ENCODE measurements around the gene BORCS5. TPM values are rescaled to one million over a fixed set of nuclear protein-coding genes. Genes with fewer than 3 reads are reported as not detected.
A peak's percentile ranks its signal among the peaks of the same experiment; 100 is the strongest.

The BORCS5 gene
- total RNA-seq, 2 donors from 2014 or later = 5.6 to 18.4 TPM

DNA sequence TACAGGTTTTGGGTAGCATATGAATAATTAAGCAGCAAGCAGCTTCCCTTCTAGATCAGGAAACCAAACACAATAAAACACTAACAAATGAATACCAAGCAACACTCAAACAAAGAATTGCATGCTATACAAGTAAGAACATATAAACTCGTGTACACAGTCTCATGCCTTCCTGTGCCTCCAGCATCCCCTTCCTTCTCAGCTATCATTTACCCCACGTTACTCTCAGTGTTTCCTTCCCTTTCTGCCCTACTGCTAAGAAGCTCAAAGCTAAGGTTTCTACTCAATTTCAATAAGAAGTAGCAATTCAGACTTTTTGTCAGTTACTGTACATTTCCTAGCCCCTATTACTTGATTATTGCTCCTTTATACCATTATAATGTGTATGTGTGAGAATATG is 124.8 kb downstream of the BORCS5 start:
- peak overlapping the region in 1 of 4 donors; percentile 7 for H3K27ac ChIP-seq
- peaks cover 10 to 17% of the 10 kb centered on the region in 2 donors for H3K36me3 ChIP-seq (replicated peaks in 1 of 2; ENCODE audit: insufficient read depth in 1 of 2, low read depth in 2 of 2)
- ATAC-seq (no peak), DNase-seq (no peak)
- H3K9me3 ChIP-seq = no peaks in the 10 kb centered on the region
- WGBS, 2 donors = 53 to 70% methylated on average over 2 of the region's 2 CpGs
- TF ChIP-seq POLR2A (IDR thresholded peaks at IDR 0.05) = no peak
- TF ChIP-seq, protein P1, sequence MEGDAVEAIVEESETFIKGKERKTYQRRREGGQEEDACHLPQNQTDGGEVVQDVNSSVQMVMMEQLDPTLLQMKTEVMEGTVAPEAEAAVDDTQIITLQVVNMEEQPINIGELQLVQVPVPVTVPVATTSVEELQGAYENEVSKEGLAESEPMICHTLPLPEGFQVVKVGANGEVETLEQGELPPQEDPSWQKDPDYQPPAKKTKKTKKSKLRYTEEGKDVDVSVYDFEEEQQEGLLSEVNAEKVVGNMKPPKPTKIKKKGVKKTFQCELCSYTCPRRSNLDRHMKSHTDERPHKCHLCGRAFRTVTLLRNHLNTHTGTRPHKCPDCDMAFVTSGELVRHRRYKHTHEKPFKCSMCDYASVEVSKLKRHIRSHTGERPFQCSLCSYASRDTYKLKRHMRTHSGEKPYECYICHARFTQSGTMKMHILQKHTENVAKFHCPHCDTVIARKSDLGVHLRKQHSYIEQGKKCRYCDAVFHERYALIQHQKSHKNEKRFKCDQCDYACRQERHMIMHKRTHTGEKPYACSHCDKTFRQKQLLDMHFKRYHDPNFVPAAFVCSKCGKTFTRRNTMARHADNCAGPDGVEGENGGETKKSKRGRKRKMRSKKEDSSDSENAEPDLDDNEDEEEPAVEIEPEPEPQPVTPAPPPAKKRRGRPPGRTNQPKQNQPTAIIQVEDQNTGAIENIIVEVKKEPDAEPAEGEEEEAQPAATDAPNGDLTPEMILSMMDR (IDR thresholded peaks at IDR 0.05) = no peak
- no peaks in the 10 kb centered on the region for H3K27me3 ChIP-seq
- no peak overlapping the region for H3K4me3 ChIP-seq
- peaks cover 9% of the 10 kb centered on the region for H3K4me1 ChIP-seq
- intact Hi-C loops (cut with DNase I) = no loop called here

DNA sequence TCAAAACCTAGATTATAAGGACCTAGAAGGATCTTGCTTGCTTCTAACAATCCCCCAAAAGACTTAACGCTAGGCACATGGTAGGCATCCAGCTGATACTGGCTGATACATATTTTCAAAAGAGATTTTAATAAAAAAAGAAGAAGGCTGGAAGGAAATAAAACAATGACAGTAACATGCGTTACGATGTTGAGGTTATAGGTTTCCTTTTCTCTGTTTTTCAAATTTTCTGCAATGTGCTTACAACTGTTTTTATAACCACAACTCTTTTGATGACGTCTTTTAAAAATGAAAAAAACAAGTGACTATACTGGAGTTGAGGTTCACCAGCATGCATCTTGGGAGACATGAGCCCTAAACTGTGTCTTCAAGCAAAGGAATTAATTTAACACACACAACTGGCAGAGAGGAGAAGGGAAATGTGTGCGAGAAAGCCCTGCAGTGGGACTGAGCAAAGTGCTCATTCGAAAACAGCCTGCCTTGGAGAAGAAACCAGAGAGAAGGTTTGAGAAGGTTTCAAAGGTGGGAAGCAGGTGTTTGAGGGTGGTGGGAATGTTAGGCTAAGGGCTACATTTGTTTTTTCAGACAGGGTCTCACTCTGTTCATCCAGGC is 125.4 kb downstream of the BORCS5 start:
- WGBS, 2 donors = 84 to 91% methylated on average over 6 of the region's 6 CpGs
- Histone ChIP-seq H3K36me3 (replicated peaks in 1 of 2; ENCODE audit: insufficient read depth in 1 of 2, low read depth in 2 of 2) (peaks cover 4 to 10% of the 10 kb centered on the region in 2 donors), H3K27ac (peak overlapping the region in 1 of 4 donors; percentile 7)

DNA sequence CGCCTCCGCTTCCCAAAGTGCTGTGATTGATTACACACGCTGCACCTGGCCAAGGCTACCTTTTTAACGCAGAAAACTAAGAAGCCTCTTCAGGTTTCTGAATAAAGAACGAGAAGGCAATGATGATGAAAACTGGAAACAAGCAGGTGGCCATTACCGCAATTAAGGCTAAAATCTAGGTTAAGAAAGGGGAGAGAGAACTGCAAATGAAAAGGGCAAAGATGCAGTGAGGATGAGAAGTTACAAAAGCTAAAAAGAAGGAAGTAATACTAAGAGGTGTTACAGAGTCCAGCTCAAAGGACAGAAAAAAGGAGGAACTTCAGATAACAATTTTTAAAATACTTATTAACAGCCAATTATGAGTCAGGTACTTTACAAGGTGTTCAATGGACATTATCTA is 126.1 kb downstream of the BORCS5 start:
- 81 to 85% methylated on average over 6 of the region's 6 CpGs for WGBS, 2 donors
- Histone ChIP-seq H3K4me3 (no peak overlapping the region), H3K9me3 (no peaks in the 10 kb centered on the region), H3K27me3 (no peaks in the 10 kb centered on the region), H3K27ac (peak overlapping the region in 2 of 4 donors; percentile 2 to 8), H3K36me3 (replicated peaks in 1 of 2; ENCODE audit: insufficient read depth in 1 of 2, low read depth in 2 of 2) (peaks cover 0 to 5% of the 10 kb centered on the region in 2 donors), H3K4me1 (peaks cover 23% of the 10 kb centered on the region)
- TF ChIP-seq, protein P1 (IDR thresholded peaks at IDR 0.05) = no peak
- TF ChIP-seq POLR2A (IDR thresholded peaks at IDR 0.05) = no peak
- intact Hi-C loops (cut with DNase I) = no loop called here
- DNase-seq (no peak), ATAC-seq (no peak)

More for the DNA sequence above, 125.4 kb downstream of the BORCS5 start:
- Histone ChIP-seq H3K27me3 (no peaks in the 10 kb centered on the region), H3K4me3 (no peak overlapping the region), H3K9me3 (no peaks in the 10 kb centered on the region), H3K4me1 (peaks cover 16% of the 10 kb centered on the region)
- no peak for DNase-seq
- peak in 1 of 3 donors; percentile 14 for TF ChIP-seq POLR2A (IDR thresholded peaks at IDR 0.05)
- TF ChIP-seq, protein P1 (IDR thresholded peaks at IDR 0.05) = no peak
- intact Hi-C loops (cut with DNase I) = no loop called here
- no peak for ATAC-seq

DNA sequence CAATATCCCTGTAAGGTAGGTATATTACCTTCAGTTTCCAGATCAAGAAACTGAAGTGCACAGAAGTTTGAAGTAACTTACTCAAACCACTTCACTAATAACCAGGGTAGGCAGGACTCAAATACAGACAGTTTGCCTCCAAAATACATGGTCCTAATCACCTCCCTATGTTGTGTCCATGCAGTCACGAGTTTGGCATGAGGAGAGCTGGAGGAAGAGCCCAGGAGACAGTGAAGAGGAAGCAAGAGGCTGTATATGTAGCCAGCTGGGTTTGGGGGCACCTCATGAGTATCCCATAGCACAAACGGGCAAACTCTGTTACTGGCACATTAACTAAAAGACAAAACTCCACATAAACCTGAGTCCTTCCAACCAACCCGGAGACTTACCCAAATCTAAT is 126.6 kb downstream of the BORCS5 start:
- H3K27ac ChIP-seq = peak overlapping the region in 1 of 4 donors; percentile 2
- no peak overlapping the region for H3K4me3 ChIP-seq
- WGBS, 2 donors = 67 to 72% methylated on average over 3 of the region's 3 CpGs
- H3K4me1 ChIP-seq = peaks cover 27% of the 10 kb centered on the region
- H3K36me3 ChIP-seq (replicated peaks in 1 of 2; ENCODE audit: insufficient read depth in 1 of 2, low read depth in 2 of 2) = peaks cover 0 to 5% of the 10 kb centered on the region in 2 donors
- no peak for DNase-seq
- H3K9me3 ChIP-seq = no peaks in the 10 kb centered on the region
- intact Hi-C loops (cut with DNase I) = no loop called here
- ATAC-seq = no peak
- no peak for TF ChIP-seq POLR2A (IDR thresholded peaks at IDR 0.05)
- TF ChIP-seq, protein P1 (IDR thresholded peaks at IDR 0.05) = no peak
- no peaks in the 10 kb centered on the region for H3K27me3 ChIP-seq

Data from body of pancreas (tissue), 4 donors.